Thyroid gland (tissue), 4 donors: Measurements from ENCODE around the gene BTNL8.

Experiments used
- POLR2A ChIP-seq, 2 donors: fragments of 450-650 bp; IDR thresholded peaks; one replicate each; pipeline ENCODE4 v1.6.1; 2017; ENCODE audit warnings: antibody characterized with exemption in 2 of 2, mild to moderate bottlenecking in 2 of 2, moderate library complexity in 1 of 2
- TF ChIP-seq, protein P1 (sequence below), 6 experiments: fragments of 200-600 bp in 3 of 6; fragments of 450-650 bp in 3 of 6; sonication (generic) in 3 of 6; IDR thresholded peaks; one replicate each; pipeline ENCODE4 v1.5.1; 2016 to 2019; ENCODE audit warnings: antibody characterized with exemption in 6 of 6, mild to moderate bottlenecking in 2 of 6, inconsistent platforms in 1 of 6, moderate library complexity in 1 of 6

DNA sequence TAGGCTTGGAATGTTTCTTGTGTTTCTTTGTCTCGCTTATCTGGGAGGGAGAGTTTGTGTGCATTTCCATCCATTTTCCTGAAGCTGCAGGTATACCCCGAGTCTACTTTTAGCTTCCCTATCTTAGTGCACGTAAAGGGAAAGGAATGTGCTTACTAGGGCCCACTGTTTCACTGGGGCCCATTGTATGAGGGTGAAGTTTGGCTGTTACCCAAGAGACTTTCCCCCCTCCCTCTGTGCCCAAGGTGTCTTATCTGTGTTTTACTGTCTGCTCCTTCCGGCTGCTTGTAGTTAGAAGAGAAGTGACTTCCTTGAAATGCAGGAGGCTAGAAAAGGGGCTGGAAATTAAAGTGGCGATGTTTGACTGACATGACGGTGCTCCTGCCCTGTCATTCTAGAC, 77.6 kb downstream of the BTNL8 start:
- TF ChIP-seq, protein P1, sequence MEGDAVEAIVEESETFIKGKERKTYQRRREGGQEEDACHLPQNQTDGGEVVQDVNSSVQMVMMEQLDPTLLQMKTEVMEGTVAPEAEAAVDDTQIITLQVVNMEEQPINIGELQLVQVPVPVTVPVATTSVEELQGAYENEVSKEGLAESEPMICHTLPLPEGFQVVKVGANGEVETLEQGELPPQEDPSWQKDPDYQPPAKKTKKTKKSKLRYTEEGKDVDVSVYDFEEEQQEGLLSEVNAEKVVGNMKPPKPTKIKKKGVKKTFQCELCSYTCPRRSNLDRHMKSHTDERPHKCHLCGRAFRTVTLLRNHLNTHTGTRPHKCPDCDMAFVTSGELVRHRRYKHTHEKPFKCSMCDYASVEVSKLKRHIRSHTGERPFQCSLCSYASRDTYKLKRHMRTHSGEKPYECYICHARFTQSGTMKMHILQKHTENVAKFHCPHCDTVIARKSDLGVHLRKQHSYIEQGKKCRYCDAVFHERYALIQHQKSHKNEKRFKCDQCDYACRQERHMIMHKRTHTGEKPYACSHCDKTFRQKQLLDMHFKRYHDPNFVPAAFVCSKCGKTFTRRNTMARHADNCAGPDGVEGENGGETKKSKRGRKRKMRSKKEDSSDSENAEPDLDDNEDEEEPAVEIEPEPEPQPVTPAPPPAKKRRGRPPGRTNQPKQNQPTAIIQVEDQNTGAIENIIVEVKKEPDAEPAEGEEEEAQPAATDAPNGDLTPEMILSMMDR (IDR thresholded peaks at IDR 0.05), result no peak
- no peak for TF ChIP-seq POLR2A (IDR thresholded peaks at IDR 0.05)
